Measurements from ENCODE around the gene ANO10.

The ANO10 gene

GRCh38 chr3:43415088-43415487 lies 206.7 kb downstream of the ANO10 start:
- no peak for DNase-seq (ENCODE audit: low read depth in 2 of 2)

- DNase-seq (ENCODE audit: low read depth in 2 of 2) = no peak
Measured at GRCh38 chr3:43413676-43414368, 208.0 kb downstream of the ANO10 start.

GRCh38 chr3:43411429-43411828 lies 210.4 kb downstream of the ANO10 start:
- no peak for DNase-seq (ENCODE audit: low read depth in 2 of 2)

GRCh38 chr3:43410592-43410991 lies 211.2 kb downstream of the ANO10 start:
- no peak for DNase-seq (ENCODE audit: low read depth in 2 of 2)

- no peak for DNase-seq (ENCODE audit: low read depth in 2 of 2)
Measured at GRCh38 chr3:43409506-43409905, 212.3 kb downstream of the ANO10 start.

- no peak for DNase-seq (ENCODE audit: low read depth in 2 of 2)
Measured at GRCh38 chr3:43406643-43407023, 215.2 kb downstream of the ANO10 start.

GRCh38 chr3:43405888-43406642 lies 215.7 kb downstream of the ANO10 start:
- no peak for DNase-seq (ENCODE audit: low read depth in 2 of 2)

GRCh38 chr3:43400781-43401730 lies 220.8 kb downstream of the ANO10 start:
- no peak for DNase-seq (ENCODE audit: low read depth in 2 of 2)

GRCh38 chr3:43400167-43400566 lies 221.6 kb downstream of the ANO10 start:
- DNase-seq (ENCODE audit: low read depth in 2 of 2) = no peak

- no peak for DNase-seq (ENCODE audit: low read depth in 2 of 2)
Measured at GRCh38 chr3:43399034-43399433, 222.8 kb downstream of the ANO10 start.

- DNase-seq (ENCODE audit: low read depth in 2 of 2) = no peak
Measured at GRCh38 chr3:43394041-43394554, 227.7 kb downstream of the ANO10 start.

GRCh38 chr3:43391621-43392020 lies 230.2 kb downstream of the ANO10 start:
- DNase-seq (ENCODE audit: low read depth in 2 of 2) = no peak

GRCh38 chr3:43390255-43390588 lies 231.6 kb downstream of the ANO10 start:
- no peak for DNase-seq (ENCODE audit: low read depth in 2 of 2)

- peak; percentile 24 to 46 for DNase-seq (ENCODE audit: low read depth in 2 of 2)
Measured at GRCh38 chr3:43389388-43390254, 232.2 kb downstream of the ANO10 start.

GRCh38 chr3:43388915-43389314 lies 232.9 kb downstream of the ANO10 start:
- no peak for DNase-seq (ENCODE audit: low read depth in 2 of 2)

- DNase-seq (ENCODE audit: low read depth in 2 of 2) = no peak
Measured at GRCh38 chr3:43388175-43388574, 233.6 kb downstream of the ANO10 start.

GRCh38 chr3:43379343-43379742 lies 242.5 kb downstream of the ANO10 start:
- no peak for DNase-seq (ENCODE audit: low read depth in 2 of 2)

- peak; percentile 44 to 62 for DNase-seq (ENCODE audit: low read depth in 2 of 2)
Measured at GRCh38 chr3:43378066-43378935, 243.5 kb downstream of the ANO10 start.

- no peak for DNase-seq (ENCODE audit: low read depth in 2 of 2)
Measured at GRCh38 chr3:43373560-43373928, 248.3 kb downstream of the ANO10 start.
